Mucosa of descending colon (tissue), 3 donors: ENCODE results near the gene GMDS. TPM values are rescaled to one million over a fixed set of nuclear protein-coding genes. Genes with fewer than 3 reads are reported as not detected.

ENCODE experiments used
- ATAC-seq: fragments of 200-7000 bp; cut with Tn5 transposase; one replicate; pipeline ENCODE4 v1.9.1; 2020; ENCODE audit warnings: mild to moderate bottlenecking, moderate library complexity
- DNase-seq, 3 donors: peaks; one replicate each; pipeline ENCODE4 v3.0.0-alpha.2; 2020
- H3K36me3 ChIP-seq: fragments of 200-600 bp; one replicate; pipeline ENCODE4 v1.8.0; 2021; ENCODE audit warnings: low read depth, mild to moderate bottlenecking
- H3K4me1 ChIP-seq: fragments of 200-600 bp; one replicate; pipeline ENCODE4 v1.8.0; 2021; ENCODE audit warnings: low read depth, mild to moderate bottlenecking
- H3K4me3 ChIP-seq: fragments of 200-600 bp; one replicate; pipeline ENCODE4 v1.8.0; 2021; ENCODE audit warnings: mild to moderate bottlenecking
- H3K9me3 ChIP-seq: fragments of 200-600 bp; one replicate; pipeline ENCODE4 v1.8.0; 2021; ENCODE audit warnings: mild to moderate bottlenecking
- intact Hi-C, 2 donors: fragments of 100-400 bp; cut with DNase I in 1 of 2; cut with micrococcal nuclease in 1 of 2; formaldehyde crosslinking; loops; one replicate each; pipeline versions ENCODE4 v1.11.0 to v1.11.1; 2022; cut with DNase I, micrococcal nuclease
- total RNA-seq, 3 donors: library from RNA; stranded (reverse); fragmentation: NEBNext Ultra II Directional in 2 of 3; extraction: Animal tissue kit (Norgen Biotek cat#: 25700) in 2 of 3; gene quantifications; one replicate each; pipeline versions ENCODE4 v1.2.1 to v1.2.4, GENCODE V29; 2021 to 2023
- TF ChIP-seq, protein P1 (sequence below): fragments of 200-600 bp; IDR thresholded peaks from one replicate; pipeline ENCODE4 v1.8.0; 2022; ENCODE audit warnings: antibody characterized with exemption, mild to moderate bottlenecking
- donor health status: DM: no; HTN: no; CAD: no; lungs with moderate emphysema.
- donor health status: DM: no; HTN: no; CAD: no.
- donor health status: DM: no; HTN: yes; CAD: no.

Gene GMDS
- total RNA-seq, 3 donors from 2014 or later = 68.0 to 228 (median 135) TPM

DNA sequence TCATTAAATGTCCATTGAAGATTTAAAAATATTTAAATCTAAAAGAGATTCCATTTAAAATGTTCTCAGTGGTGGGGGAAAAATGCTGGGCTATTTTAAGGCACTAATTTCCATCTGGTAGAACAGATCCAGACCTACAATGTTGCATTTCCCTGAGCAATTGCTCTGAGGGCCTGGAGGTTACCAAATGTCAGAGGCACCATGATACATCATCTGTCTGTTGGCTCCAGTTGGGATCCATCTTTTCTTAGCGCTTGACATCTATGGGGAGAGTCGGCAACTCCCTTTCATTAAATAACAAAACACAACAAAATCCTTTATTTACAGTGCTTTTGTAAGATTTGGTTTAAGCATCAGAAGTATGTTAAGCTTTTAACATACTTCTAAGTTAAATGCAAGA is 411.2 kb downstream of the GMDS start:
- no peaks in the 10 kb centered on the region for H3K36me3 ChIP-seq
- intact Hi-C loops = no loop called here
- TF ChIP-seq, protein P1, sequence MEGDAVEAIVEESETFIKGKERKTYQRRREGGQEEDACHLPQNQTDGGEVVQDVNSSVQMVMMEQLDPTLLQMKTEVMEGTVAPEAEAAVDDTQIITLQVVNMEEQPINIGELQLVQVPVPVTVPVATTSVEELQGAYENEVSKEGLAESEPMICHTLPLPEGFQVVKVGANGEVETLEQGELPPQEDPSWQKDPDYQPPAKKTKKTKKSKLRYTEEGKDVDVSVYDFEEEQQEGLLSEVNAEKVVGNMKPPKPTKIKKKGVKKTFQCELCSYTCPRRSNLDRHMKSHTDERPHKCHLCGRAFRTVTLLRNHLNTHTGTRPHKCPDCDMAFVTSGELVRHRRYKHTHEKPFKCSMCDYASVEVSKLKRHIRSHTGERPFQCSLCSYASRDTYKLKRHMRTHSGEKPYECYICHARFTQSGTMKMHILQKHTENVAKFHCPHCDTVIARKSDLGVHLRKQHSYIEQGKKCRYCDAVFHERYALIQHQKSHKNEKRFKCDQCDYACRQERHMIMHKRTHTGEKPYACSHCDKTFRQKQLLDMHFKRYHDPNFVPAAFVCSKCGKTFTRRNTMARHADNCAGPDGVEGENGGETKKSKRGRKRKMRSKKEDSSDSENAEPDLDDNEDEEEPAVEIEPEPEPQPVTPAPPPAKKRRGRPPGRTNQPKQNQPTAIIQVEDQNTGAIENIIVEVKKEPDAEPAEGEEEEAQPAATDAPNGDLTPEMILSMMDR = no peak
- DNase-seq (no peak), ATAC-seq (no peak)
- no peak overlapping the region for H3K4me3 ChIP-seq
- H3K9me3 ChIP-seq = no peaks in the 10 kb centered on the region
- peaks cover 12% of the 10 kb centered on the region for H3K4me1 ChIP-seq

DNA sequence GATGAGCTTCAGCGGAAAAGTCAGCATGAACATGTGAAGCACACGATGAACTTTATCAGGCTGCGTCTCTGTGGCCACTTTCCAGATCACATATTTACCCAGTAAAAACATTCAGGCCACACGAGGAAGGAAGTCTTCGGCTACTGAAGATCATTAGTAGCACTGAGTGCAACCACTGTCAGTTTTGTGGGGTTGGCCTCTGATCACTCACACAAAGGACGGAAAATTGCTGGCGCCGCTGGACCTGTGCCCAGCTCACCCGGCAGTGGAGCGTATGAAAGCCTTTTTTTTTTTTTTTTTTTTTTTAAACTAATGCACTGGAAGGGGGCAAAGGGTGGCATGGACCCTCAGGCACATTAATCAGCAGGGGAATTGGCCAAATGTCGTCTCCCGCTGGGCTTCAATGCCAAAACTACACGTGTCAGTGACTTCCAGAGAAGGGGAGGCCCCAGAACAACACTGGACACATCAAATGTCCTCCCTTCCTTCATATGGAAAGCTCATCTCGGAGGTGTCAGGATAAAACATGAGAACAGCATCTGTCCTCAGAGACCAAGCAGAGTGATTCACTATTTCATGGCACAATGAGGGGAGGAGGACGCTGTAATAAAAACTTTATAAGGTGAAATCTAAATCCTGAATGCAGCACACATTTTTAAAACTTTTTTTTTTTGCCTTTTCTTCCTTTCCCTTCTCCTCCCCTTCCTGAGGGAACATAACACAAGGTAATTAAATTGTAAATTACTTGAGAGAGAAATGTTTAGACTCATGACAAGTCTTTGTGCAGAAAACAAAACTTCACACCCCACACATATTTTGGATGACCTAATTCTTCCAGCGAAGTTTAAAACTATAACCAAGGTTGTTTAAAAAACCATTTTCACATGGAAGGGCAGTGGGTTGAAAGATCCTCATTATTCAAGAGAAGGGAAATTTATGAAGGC is 412.3 kb downstream of the GMDS start:
- DNase-seq (peak; percentile 68 to 74 (median 70)), ATAC-seq (peak; percentile 96)
- H3K4me1 ChIP-seq = peaks cover 12% of the 10 kb centered on the region
- no peak overlapping the region for H3K4me3 ChIP-seq
- peaks cover 3% of the 10 kb centered on the region for H3K9me3 ChIP-seq
- intact Hi-C loops = no loop called here
- TF ChIP-seq, protein P1 = no peak
- no peaks in the 10 kb centered on the region for H3K36me3 ChIP-seq

DNA sequence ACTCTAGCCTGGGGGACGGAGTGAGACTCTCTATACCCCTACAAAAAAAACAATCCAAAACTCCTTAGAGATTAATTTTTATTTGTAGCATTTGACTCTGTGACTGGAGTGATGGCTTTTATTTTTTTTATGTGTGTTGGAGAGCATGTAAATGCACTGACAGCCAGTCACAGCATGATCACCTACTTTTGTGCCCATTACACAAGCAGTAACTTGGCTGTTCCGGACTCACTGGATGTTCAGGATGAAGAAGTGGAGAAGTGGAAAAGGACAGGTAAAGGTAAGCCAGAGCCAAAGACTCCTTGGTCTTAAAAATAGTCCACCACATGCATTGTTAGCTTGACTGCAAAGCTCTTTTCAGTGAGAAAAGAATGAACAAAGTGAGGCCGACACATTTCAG is 413.0 kb downstream of the GMDS start:
- intact Hi-C loops = no loop called here
- peaks cover 12% of the 10 kb centered on the region for H3K4me1 ChIP-seq
- DNase-seq (no peak), ATAC-seq (no peak)
- no peaks in the 10 kb centered on the region for H3K36me3 ChIP-seq
- no peak overlapping the region for H3K4me3 ChIP-seq
- TF ChIP-seq, protein P1 = no peak
- peaks cover 3% of the 10 kb centered on the region for H3K9me3 ChIP-seq

DNA sequence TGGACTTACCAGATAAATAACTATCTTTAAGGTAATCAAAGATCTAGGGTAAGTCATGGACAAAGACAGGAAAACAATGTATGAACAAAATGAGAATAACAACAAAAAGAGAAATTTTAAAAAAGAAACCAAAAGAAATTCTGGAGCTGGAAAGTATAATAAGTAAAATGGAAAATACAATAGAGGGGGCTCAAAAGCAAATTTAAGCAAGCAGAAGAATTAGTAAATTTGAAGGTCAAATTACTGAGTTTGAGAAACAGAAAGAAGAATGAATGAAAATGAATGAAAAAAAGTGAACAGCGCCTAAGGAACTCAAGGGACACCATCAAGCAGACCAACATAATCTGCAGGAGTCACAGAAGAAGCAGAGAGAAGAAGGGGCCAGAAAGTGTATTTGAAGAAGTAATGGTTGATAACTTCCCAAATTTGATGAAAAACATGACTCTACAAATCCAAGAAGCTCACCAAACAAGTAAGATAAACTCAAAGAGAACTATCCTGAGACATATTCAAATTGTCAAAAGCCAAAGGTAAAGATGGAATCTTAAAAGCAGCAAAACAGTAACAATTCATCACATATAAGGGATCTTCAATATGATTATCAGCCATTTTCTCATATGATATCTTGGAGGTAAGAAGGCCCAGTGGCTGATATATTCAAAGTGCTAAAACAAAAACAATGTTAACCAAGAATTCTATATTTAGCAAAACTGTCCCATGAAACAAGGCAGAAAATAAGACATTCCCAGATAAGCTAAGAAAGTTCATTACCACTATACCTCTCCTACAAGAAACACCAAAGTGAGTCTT is 417.2 kb downstream of the GMDS start:
- no peaks in the 10 kb centered on the region for H3K36me3 ChIP-seq
- intact Hi-C loops = no loop called here
- no peak for ATAC-seq
- peaks cover 3% of the 10 kb centered on the region for H3K9me3 ChIP-seq
- TF ChIP-seq, protein P1 = no peak
- no peak for DNase-seq
- H3K4me1 ChIP-seq = peaks cover 9% of the 10 kb centered on the region
- H3K4me3 ChIP-seq = no peak overlapping the region

DNA sequence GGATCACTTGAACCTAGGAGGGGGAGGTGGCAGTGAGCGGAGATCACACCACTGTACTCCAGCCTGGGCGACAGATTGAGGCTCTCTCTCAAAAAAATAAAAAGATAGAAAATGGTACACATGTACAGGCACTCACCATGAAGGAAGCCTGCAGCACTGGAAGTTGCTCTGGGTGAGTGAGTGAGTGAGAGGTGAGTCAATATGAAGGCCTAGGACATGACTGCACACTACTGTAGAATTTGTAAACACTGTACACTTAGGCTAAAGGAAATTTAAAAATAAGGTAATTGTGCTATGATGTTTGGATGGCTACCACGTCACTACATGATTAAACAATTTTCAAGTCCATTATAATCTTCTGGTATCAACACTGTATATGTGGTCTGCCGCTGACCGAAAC is 419.5 kb downstream of the GMDS start:
- intact Hi-C loops = no loop called here
- no peak overlapping the region for H3K4me3 ChIP-seq
- no peaks in the 10 kb centered on the region for H3K4me1 ChIP-seq
- H3K9me3 ChIP-seq = peaks cover 3% of the 10 kb centered on the region
- DNase-seq (no peak), ATAC-seq (no peak)
- H3K36me3 ChIP-seq = no peaks in the 10 kb centered on the region
- TF ChIP-seq, protein P1 = no peak
